C4-2B (cell line): Measurements from ENCODE around the gene NDUFA13.
"Not testable (repeated sequence)": the region's sequence is repeated elsewhere in the genome, so short reads cannot be mapped to it uniquely, and the experiment has no call there.

Experiments used
- H3K27ac ChIP-seq: fragments of 450-650 bp; 2 replicates; pipeline ENCODE4 v1.5.1; 2017
- ZFX ChIP-seq: fragments of 450-650 bp; IDR thresholded peaks from 2 replicates; pipeline ENCODE4 v1.6.1; 2017
- TF ChIP-seq, protein P1 (sequence below): fragments of 450-650 bp; conservative IDR thresholded peaks from 2 replicates; pipeline ENCODE4 v1.5.1; 2017; ENCODE audit warnings: mild to moderate bottlenecking

The NDUFA13 gene

GRCh38 chr19:19515642-19516519, at the start of gene NDUFA13:
NDUFA13 (plus strand) TSS chr19:19516225; CDS start chr19:19516239, 14 bp downstream.
- peak within 1 kb of the TSS; percentile 85 for H3K27ac ChIP-seq
- TF ChIP-seq, protein P1, sequence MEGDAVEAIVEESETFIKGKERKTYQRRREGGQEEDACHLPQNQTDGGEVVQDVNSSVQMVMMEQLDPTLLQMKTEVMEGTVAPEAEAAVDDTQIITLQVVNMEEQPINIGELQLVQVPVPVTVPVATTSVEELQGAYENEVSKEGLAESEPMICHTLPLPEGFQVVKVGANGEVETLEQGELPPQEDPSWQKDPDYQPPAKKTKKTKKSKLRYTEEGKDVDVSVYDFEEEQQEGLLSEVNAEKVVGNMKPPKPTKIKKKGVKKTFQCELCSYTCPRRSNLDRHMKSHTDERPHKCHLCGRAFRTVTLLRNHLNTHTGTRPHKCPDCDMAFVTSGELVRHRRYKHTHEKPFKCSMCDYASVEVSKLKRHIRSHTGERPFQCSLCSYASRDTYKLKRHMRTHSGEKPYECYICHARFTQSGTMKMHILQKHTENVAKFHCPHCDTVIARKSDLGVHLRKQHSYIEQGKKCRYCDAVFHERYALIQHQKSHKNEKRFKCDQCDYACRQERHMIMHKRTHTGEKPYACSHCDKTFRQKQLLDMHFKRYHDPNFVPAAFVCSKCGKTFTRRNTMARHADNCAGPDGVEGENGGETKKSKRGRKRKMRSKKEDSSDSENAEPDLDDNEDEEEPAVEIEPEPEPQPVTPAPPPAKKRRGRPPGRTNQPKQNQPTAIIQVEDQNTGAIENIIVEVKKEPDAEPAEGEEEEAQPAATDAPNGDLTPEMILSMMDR, result no peak
- TF ChIP-seq ZFX, result peak; percentile 75

DNA sequence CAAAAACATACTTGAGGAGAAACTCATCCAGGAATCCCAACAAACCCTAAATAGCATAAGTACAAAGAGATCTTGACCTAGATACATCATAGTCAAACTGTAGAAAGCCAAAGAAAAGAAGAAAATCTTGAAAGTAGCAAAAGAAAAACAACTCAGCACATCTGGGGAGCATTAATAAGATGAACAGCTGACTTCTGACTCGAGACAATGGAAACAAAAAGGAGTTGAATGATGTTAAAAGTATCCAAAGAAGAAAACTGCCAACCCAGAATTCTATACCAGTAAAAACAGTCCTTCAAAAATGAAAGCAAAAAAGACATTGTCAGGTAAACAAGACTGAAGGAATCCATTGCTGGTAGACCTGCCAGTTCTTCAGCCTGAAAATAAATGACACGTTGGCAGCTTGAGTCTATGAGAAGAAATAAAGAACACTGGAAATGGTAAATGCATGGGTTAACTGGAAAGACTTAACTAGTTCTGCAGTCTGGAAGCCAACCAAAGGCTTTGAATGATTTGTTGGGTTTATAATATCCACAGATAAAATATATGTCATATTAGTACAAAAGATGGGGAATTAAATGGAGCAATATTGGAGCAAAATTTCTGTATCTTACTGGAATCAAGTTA, 47.5 kb upstream of the NDUFA13 start:
- H3K27ac ChIP-seq, result no peak overlapping the region

DNA sequence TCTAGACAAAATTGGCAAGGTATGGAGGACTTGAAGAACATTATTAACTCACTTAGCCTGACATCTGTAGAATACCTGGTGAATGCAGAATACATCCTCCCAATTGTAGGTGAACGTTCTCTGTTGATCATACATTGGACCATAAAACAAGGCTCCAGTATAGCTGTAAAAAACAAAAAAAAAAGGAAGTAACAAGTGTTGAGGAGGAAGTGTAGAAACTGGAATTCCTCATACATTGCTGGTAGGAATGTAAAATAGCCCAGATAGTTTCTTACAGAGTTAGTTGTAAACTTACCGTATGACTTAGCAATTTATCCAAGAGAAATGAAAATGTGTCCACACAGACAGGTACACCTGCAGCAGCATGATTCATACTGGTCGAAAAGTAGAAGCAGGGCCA, 45.4 kb upstream of the NDUFA13 start:
- no peak for TF ChIP-seq ZFX
- TF ChIP-seq, protein P1, result no peak
- no peak overlapping the region for H3K27ac ChIP-seq

More for the DNA sequence above, 47.5 kb upstream of the NDUFA13 start:
- TF ChIP-seq, protein P1, result no peak
- no peak for TF ChIP-seq ZFX

DNA sequence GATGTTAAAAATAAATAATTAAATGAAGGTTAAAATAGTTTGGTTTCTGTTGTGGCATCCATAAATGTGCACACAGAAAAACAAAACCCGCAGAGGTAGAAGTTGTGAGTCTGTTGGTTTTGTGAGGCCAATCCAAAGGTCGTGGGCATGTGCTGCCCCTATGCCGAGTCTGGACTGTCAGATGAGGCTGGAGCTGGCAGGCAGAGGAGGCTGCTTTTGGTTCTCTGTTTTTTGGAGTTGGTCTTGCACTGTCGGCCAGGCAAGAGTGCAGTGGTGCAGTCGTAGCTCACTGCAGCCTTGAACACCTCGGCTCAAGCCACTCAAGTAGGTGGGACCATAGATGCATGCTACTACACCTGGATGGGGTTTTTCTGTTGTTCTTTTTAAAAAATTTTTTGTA, 44.3 kb upstream of the NDUFA13 start:
- TF ChIP-seq ZFX, result no peak
- TF ChIP-seq, protein P1, result no peak
- no peak overlapping the region for H3K27ac ChIP-seq

DNA sequence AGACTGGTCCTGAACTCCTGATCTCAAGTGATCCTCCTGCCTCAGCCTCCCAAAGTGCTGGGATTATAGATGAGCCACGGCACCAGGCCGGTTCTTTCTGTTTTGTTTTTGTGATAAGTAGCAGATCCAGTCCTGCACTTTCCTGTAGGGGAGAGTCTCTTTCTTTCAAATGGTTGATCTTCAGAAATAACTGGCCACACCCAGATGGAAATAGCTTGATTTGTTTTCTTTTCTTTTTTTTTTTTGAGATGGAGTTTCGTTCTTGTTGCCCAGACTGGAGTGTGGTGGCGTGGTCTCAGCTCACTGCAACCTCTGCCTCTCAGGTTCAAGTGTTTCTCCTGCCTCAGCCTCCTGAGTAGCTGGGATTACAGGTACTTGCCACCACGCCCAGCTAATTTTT, 43.9 kb upstream of the NDUFA13 start:
- not testable (repeated sequence) for H3K27ac ChIP-seq

GRCh38 chr19:19475015-19475765, 40.8 kb upstream of the NDUFA13 start:
- H3K27ac ChIP-seq, result no peak overlapping the region
- no peak for TF ChIP-seq ZFX
- TF ChIP-seq, protein P1, result no peak

DNA sequence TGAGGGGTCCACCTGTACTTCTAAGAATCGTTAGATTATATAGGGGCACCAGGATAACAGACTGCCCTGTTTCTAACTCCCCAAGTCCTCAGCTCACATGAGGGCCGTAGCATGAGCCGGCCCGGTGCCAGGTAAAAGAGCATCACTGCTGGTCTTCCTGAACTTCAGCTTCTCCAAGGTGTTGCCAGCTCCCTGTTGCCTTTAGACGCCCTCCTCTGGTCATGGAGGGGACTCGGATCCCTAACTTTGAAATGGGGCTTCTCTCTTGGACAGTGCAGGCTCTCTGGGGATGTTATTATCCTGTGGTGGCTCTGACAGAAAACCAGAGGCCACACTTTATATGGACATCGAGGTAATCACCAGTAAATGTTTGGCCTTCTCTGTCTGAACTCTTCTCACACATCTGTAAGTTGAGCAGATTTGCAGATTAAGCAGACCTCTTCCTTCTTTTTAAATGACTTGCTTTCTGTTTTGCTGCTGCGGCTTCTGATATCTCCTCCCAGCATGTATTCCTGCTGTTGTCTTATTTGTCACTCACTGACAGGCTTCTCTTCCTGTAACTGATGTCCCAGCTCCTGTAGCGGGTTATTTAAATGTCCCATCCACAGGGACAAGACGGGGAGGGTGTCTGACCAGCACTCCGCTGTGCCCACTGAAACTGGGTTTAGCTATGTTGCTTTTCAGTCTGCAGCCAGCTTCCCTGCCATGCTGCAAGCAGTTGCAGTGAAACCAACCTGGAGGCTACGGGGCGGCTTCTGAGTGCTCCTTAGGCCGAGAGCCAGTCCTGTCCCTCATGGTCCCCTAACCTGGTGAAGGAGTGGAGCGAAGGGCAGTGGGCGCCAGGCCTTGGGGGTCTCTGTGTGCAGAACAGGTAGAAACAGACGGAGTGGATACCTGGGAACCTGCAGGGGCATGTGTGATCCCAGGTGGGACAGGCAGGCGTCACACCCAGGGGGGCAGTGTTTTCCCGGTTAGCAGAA, 39.9 kb upstream of the NDUFA13 start:
- H3K27ac ChIP-seq, result no peak overlapping the region
- no peak for TF ChIP-seq ZFX
- TF ChIP-seq, protein P1, result no peak
